GM19438 (cell line): ENCODE results near the gene SLC48A1.
A peak's percentile ranks its signal among the peaks of the same experiment; 100 is the strongest.

Experiments
- ATAC-seq: cut with Tn5 transposase; IDR thresholded peaks from one replicate; pipeline ENCODE4 v1.9.1; 2021; ENCODE audit warnings: low read depth; ENCODE audit not compliant: unreplicated experiment

SLC48A1 gene

GRCh38 chr12:47789712-47790489 is 16.9 kb downstream of the SLC48A1 start:
- ATAC-seq = no peak

- no peak for ATAC-seq
These were observed 17.8 kb downstream of the SLC48A1 start for GRCh38 chr12:47790676-47791350.

- ATAC-seq = no peak
These were observed 18.3 kb downstream of the SLC48A1 start for GRCh38 chr12:47791351-47791746.

GRCh38 chr12:47791874-47792273 is 18.8 kb downstream of the SLC48A1 start:
- no peak for ATAC-seq

- ATAC-seq = no peak
These were observed 20.1 kb downstream of the SLC48A1 start for GRCh38 chr12:47793015-47793681.

GRCh38 chr12:47794679-47795078 is 21.6 kb downstream of the SLC48A1 start:
- no peak for ATAC-seq

GRCh38 chr12:47795121-47795813 is 22.2 kb downstream of the SLC48A1 start:
- no peak for ATAC-seq

- no peak for ATAC-seq
These were observed 22.9 kb downstream of the SLC48A1 start for GRCh38 chr12:47795814-47796411.

GRCh38 chr12:47797441-47797840 is 24.4 kb downstream of the SLC48A1 start:
- peak; percentile 78 for ATAC-seq

- no peak for ATAC-seq
These were observed 25.4 kb downstream of the SLC48A1 start for GRCh38 chr12:47798382-47798948.

GRCh38 chr12:47799357-47799955 is 26.4 kb downstream of the SLC48A1 start:
- ATAC-seq = no peak

GRCh38 chr12:47800582-47800981 is 27.5 kb downstream of the SLC48A1 start:
- no peak for ATAC-seq

GRCh38 chr12:47801170-47801903 is 28.3 kb downstream of the SLC48A1 start:
- ATAC-seq = no peak

GRCh38 chr12:47801904-47802246 is 28.8 kb downstream of the SLC48A1 start:
- no peak for ATAC-seq

- ATAC-seq = no peak
These were observed 29.3 kb downstream of the SLC48A1 start for GRCh38 chr12:47802312-47802711.

GRCh38 chr12:47803191-47803875 is 30.3 kb downstream of the SLC48A1 start:
- ATAC-seq = no peak

- ATAC-seq = no peak
These were observed 31.1 kb downstream of the SLC48A1 start for GRCh38 chr12:47804171-47804570.

GRCh38 chr12:47805417-47805816 is 32.4 kb downstream of the SLC48A1 start:
- ATAC-seq = no peak

- ATAC-seq = no peak
These were observed 34.3 kb downstream of the SLC48A1 start for GRCh38 chr12:47807338-47807737.
